Activated CD4-positive, alpha-beta T cell treated with anti-CD3 and anti-CD28 coated beads for 1 hour (primary cell): Measurements from ENCODE around the gene ANO6.

Experiments
- DNase-seq: peaks from one replicate; pipeline ENCODE4 v3.0.0-alpha.2; 2020

ANO6 gene

DNA sequence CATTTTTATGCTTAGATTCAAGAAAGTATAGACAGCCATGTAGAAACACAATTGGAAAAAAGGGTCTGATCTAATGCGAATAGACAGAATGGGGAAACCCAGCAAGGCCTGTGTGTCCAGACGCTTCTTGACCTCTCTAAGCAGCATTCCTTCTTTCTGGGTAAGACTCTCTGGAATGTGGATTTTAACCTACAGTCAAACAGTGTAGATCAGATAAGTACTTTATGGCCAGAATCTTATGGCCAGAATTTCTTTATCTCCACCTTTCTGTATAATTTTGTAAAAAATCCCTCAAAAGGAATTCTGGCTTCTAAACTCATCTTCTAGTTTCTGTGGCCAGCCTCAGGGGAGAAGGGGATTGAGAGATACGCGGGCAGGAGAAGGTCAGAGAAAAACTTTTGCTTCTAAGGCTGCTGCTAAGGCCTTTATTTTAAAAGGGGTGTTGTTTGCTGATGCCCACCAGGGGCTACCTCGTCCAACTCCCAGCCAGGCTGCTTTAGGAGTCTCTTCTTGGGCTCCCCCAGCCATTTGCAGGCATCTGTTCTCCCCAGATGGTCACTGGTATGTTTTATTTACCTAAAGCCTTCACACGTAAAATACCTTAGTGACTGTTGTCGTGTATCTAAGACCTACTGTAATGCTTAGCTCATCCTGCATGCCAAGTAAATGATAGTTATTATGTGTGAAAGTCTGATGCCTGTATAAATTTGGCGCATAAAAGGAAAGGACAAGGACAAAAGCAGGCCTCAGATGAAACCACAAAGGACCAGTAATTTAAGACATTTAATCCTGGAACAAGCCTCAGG, 68.4 kb downstream of the ANO6 start:
- DNase-seq: no peak

- DNase-seq: no peak
These were observed 69.8 kb downstream of the ANO6 start for GRCh38 chr12:45285717-45286116.

DNA sequence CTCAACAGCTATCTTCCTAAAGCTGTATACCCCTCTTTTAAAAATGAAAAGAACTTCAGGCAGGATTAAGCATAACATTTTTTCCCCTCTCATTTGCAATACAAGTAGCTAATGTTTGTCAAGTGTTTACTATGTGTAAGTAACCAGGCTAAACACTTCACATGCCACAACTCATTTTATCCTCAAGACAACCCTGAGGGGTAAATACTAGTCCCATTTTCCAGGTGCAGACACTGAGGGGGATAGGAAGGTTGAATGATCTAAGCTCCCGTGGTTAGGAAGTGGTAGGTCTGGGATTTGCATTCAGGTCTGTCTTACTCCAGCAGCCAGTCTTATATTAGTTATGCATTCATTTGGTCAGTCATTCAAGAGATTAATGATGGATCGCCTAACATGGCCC, 70.7 kb downstream of the ANO6 start:
- no peak for DNase-seq

DNA sequence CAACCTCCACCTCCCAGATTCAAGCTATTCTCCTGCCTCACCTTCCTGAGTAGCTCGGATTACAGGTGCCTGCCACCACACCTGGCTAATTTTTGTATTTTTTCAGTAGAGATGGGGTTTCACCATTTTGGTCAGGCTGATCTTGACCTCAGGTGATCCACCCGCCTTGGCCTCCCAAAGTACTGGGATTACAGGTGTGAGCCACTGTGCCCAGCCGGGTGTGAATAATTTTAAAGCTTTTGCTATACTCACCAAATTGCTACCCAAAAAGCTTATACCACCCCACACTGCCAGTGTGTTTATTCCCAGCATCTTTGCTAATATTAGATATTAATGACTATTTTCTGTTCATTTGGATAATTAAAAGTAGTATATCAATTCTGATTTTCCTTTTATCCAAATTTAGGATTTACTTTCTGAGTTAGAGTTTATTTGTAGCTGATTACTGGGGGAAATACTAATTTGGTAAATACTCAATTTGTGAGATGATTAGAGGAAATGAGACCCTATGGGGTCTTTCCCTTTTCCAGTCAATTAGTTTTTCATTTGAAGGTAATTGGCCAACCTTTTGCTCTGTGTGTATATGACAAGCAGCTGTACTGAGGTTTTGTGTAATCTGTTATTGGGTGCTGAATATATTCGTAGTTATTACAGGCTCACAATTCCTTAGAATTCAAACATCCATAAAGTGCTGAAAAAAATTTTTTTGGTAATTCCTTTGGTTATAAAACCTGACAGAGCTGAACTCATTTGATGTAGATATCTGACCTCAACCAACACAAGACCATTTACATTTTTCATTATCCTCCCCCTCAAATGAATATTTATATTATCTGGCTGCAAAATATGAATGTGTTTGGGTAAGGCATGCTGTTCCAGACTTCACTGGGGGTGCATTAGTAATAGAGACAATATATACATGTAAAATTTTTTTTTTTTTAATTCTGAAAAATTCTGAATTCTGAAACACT, 73.6 kb downstream of the ANO6 start:
- no peak for DNase-seq

DNA sequence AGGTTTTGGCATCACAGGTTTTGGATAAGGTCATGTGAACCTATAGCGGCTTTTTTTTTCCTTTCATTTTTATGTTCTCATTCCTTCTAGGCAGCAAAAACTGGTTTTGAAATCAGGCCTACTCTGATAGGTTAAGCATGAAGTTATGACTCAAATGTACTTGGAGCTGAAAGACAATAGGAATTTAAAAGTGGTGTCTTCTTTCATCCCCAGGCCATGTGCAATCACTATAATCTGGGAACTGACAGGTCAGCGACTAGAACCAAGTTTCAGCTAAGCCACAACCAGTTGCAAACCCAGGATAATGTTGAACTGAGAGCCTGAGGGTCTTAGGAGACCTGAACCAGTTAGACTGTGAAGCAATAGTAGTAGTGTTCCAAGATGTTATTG, 74.3 kb downstream of the ANO6 start:
- DNase-seq: no peak

- DNase-seq: no peak
These were observed 75.6 kb downstream of the ANO6 start for GRCh38 chr12:45291518-45291917.

DNA sequence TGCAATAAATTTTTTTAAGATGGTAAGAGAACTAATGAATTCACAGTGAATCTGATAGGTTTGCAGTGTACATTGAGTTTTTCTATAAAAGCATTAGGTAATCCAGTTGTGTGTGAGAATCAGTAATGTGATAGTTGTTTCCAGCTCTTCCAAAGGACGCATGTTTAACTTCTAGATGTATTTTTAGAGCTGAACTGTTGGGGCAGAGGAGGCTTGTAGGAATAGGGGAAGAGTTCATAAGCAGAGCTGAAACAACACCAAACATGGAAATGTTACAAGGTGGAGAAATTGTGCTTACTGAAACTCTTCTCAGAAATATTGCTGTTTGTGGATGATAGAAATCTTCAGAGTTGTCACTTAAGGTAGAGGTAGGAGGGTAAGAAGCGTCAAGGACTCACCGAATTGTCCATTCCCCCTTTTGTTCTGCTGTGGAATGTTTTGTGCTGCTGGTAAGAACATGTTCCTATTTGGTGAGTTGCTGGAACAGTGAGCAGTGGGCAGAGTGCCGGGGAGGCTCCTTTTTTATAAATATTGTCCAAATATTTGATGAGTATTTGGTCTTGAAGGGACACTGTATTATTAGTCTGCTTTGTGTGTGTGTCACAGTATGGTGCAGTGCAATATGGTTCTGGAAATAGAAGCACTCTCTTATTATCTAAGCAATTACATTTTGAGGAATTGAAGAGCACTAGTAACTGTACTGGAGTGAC, 76.7 kb downstream of the ANO6 start:
- no peak for DNase-seq

DNA sequence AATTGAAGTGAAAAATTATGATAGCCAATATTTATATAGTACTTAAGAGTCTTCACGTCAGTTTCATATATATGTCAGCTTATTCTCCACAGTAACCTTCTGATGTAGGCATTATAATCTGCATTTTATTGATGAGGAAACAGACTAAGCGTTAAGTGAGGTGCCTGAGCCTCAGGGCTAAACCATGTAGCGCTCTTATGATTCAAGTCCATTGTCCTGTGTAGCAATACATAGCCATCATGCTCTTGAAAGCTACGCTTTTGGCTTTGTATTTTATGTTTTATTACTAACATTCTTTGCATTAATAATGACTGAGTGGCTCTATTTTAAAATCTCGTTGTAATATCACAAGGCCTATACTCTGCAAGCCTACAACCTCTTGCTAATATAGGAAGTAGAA, 79.0 kb downstream of the ANO6 start:
- DNase-seq: no peak

DNA sequence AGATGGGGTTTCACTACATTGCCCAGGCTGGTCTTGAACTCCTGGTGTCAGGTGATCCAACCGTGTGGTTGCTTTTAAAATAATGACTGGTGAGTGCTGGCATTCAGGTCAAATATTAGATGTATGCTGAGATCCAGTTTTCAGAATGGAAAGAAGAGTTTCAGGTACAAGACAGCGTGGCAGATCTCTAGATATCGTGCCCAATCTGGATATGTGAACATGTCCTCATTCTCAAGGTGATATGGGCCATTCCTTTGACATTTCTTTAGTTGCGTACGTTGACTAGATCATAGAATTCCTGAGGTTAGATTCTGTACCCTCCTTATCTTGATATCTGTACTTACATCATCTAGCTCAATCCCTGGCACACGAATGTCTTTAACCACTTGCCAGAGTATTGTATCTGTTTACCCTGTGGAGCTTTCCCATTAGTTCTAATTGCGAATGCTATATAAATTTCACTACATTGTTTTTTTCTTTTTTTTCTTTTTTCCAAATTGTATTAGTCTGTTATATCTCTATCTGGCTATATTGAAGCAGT, 80.2 kb downstream of the ANO6 start:
- DNase-seq: no peak

- no peak for DNase-seq
These were observed 82.2 kb downstream of the ANO6 start for GRCh38 chr12:45298047-45298446.

DNA sequence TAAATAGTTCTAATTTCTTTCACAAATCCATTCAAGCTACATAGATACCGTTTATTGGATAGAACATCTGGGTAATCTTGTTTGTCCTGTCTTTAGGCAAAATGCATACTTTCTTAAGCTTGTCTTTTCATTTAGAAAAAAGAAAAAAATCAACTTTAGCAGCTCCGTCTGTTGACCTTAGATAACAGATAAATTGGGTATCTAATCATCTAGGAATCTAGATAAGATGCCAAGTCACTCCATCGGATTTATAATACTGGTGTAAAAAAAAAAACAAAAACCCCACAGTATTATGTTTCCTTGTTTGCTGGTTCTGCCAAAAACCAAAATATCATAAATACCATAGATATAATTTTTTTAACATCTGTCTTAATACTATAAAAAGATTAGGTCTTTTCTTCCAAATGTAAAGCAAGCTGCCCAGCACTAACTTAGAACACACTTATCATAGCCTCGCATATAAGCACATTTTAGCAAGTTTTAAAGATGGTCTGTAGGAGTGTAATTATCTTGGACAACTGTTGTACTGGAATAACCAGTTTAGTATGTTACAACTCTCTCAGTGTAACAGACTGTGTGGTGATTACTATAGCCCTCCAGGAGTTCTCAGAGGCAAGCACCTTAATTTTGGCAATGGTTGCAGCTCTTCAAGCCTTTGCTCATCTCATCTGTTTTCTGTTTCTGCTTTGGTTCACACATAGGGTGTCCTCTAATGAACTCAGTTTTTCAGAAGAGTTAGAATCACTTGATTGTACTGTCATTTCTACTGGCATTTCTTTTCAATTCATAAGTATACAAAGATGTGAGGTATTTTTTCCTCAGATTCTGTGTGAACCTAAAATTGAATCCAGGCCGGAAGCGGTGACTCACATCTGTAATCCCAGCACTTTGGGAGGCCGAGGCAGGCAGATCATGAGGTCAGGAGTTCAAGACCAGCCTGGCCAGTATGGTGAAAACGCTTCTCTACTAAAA, 83.1 kb downstream of the ANO6 start:
- no peak for DNase-seq

GRCh38 chr12:45302621-45303369, 86.9 kb downstream of the ANO6 start:
- no peak for DNase-seq

DNA sequence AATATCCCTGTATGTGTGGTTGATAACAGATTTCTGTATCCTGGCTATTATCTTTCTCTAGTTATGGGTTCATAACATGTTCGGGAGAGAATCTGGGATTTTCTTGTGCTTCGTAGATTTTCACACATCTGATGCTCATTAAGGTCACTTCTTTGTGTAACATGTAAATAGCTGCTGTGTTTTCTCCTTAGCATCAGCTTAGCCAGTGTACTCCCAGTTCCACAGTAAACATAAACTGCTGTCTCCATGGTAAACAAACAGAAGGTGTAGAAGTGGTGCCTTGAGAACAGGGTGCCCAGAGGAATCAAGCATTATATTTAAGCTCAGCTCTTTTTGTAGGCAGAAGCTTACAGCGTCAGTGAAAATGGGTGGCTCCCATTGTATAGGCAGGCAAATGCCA, 88.0 kb downstream of the ANO6 start:
- DNase-seq: no peak

- DNase-seq: no peak
These were observed 88.8 kb downstream of the ANO6 start for GRCh38 chr12:45304514-45305178.

DNA sequence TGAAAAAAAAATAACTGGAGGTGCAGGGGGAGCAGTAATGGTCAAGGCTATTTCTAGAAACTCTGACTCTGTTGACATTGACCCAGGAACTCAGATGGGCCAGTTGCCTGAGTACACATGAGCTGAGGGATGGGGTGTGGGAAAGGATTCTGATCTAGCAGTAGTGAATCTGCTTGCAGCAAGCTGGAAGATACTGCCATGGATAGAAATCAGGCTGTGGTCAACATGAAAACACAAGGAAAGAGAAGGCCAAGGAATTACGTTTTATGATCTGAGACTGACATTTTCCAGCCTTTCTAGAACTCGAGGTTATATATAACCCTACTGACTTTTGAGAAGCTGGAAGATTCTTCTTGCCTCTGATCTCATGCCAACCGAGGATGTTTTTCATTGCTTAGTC, 90.0 kb downstream of the ANO6 start:
- DNase-seq: no peak

DNA sequence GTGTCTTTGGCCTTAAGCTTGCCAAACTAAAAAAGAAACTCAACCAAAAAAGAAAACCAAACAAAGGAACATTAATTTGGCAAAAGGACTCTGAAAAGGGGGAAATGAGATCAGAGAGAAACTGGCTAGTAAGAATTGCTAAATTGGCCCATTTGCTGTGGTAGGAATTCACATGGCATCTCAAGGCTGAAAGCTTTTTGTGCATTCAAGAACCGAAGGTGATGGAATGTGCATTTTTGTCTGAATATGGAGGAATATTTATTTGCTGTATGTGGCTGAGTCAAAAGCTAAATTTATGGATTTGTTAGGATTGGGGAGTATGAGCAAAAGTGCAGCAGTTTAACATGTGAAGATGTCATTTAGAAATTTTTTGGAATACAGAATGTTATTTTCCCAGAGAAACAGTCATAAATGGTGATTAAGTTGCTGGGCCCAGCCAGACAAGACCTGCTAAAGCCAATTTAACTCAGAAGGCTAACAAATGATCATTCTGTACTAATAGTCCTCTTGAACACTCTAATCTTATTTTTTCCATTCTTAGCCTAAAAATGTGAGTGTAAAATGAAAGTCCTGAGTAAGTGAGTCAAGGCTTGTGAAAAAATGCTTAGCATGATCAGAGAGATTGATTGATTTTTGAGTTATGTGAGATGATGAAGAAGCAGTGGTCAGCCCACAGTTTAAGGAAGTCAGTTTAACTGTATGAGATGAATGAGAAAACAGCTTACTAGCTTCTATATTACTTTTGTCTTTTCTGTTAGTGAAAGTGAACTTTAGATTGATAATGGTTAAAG, 94.1 kb downstream of the ANO6 start:
- no peak for DNase-seq

- no peak for DNase-seq
These were observed 94.7 kb downstream of the ANO6 start for GRCh38 chr12:45310627-45310968.

DNA sequence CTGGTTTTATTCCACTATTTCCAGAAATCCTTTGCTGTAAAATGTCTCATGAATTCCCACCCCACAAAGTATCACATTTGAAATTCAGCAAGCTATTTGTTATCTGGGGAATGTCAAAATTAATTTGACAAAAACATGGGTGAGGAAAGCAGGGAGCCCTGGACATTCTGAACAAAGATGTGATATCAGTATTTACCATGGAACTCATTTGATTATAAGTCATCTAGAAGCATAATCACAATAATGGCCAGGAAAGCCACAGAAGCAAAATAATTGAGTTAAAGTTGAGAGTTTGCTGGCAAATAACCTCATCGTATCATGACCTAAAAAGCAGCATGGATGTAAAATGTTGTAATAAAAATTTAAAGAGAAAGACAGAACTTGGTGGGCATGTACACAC, 96.1 kb downstream of the ANO6 start:
- no peak for DNase-seq

GRCh38 chr12:45314770-45315169, 98.9 kb downstream of the ANO6 start:
- DNase-seq: no peak

DNA sequence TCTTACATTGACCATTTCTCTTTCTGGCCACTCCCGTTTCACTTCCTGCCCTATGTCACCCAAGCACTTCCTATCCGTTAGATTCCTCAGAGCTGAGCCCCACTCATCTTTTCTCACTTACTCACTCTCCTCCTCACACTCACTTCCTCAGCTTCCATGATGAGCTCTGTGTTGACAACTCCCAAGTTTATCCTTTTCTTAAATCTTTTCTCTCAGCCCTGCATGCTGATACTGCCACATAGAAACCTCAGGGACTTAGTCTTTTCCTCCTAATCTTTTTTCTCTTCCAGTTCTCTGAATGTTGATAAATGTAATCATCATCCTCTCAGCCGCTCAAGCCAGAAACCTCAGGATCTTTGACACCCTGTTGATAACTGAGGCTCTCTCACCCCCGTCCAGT, 99.6 kb downstream of the ANO6 start:
- no peak for DNase-seq
